PC-9 (cell line): ENCODE data around the gene NXN.

Experiments
- CTCF ChIP-seq: fragments of 200-600 bp; sonication (generic); conservative IDR thresholded peaks from 2 replicates; pipeline ENCODE4 v1.6.1; 2017; ENCODE audit warnings: mixed run types, antibody characterized with exemption, mild to moderate bottlenecking, moderate library complexity
- EZH2 ChIP-seq: fragments of 200-600 bp; sonication (generic); IDR thresholded peaks from 2 replicates; pipeline ENCODE4 v1.8.0; 2017; ENCODE audit warnings: antibody characterized with exemption, low read depth

GRCh38 chr17:958712-959451 lies 20.7 kb downstream of the NXN start:
- TF ChIP-seq CTCF (no peak), EZH2 (no peak)
